Glomerular endothelial cell (primary cell): ENCODE results near the gene TMEM41B. TPM values are rescaled to one million over a fixed set of nuclear protein-coding genes. Genes with fewer than 3 reads are reported as not detected.
"Not testable (repeated sequence)": the region's sequence is repeated elsewhere in the genome, so short reads cannot be mapped to it uniquely, and the experiment has no call there.

Experiments
- DNase-seq: peaks from one replicate; pipeline ENCODE4 v3.0.0-alpha.2; 2011; ENCODE audit warnings: low read depth, low spot score; ENCODE audit errors: extremely low read depth
- total RNA-seq: library from RNA; depleted of rRNA; stranded (reverse); fragments of >200 nt; gene quantifications from 2 replicates; pipeline ENCODE4 v1.2.3, GENCODE V29; 2015

TMEM41B gene
- total RNA-seq, 1 donor from 2014 or later = 31.7 TPM

GRCh38 chr11:9264316-9265210 lies 49.8 kb downstream of the TMEM41B start:
- no peak for DNase-seq

- no peak for DNase-seq
Observed at GRCh38 chr11:9263840-9264315, 50.5 kb downstream of the TMEM41B start.

GRCh38 chr11:9260838-9261146 lies 53.6 kb downstream of the TMEM41B start:
- not testable (repeated sequence) for DNase-seq

GRCh38 chr11:9259981-9260837 lies 54.2 kb downstream of the TMEM41B start:
- no peak for DNase-seq

- not testable (repeated sequence) for DNase-seq
Observed at GRCh38 chr11:9258279-9258678, 56.1 kb downstream of the TMEM41B start.

- DNase-seq = no peak
Observed at GRCh38 chr11:9254416-9254815, 60.0 kb downstream of the TMEM41B start.

- no peak for DNase-seq
Observed at GRCh38 chr11:9253086-9253485, 61.3 kb downstream of the TMEM41B start.

- DNase-seq = no peak
Observed at GRCh38 chr11:9251311-9251710, 63.1 kb downstream of the TMEM41B start.

- DNase-seq = no peak
Observed at GRCh38 chr11:9250139-9250582, 64.2 kb downstream of the TMEM41B start.

GRCh38 chr11:9249252-9249651 lies 65.1 kb downstream of the TMEM41B start:
- DNase-seq = no peak

GRCh38 chr11:9247863-9248262 lies 66.5 kb downstream of the TMEM41B start:
- no peak for DNase-seq

GRCh38 chr11:9236242-9236641 lies 78.2 kb downstream of the TMEM41B start:
- not testable (repeated sequence) for DNase-seq

GRCh38 chr11:9232482-9232881 lies 81.9 kb downstream of the TMEM41B start:
- no peak for DNase-seq

- no peak for DNase-seq
Observed at GRCh38 chr11:9231848-9232177, 82.6 kb downstream of the TMEM41B start.

Other genes with a start within 250 kb of the TMEM41B start
- gene SCUBE2, start 223.0 kb downstream of the TMEM41B start, total RNA-seq = 0.76 and 1.7 TPM in 2 replicates
- gene DENND5A, start 49.2 kb downstream of the TMEM41B start, total RNA-seq = 115 and 121 TPM in 2 replicates
- gene IPO7, start 70.1 kb upstream of the TMEM41B start, total RNA-seq = 88.3 and 97.7 TPM in 2 replicates
- 18.3 and 24.5 TPM in 2 replicates for gene ZNF143, start 146.4 kb upstream of the TMEM41B start, total RNA-seq